Neural cell (in vitro differentiated cells): ENCODE results near the gene AGPAT3. TPM values are rescaled to one million over a fixed set of nuclear protein-coding genes. Genes with fewer than 3 reads are reported as not detected.
A peak's percentile ranks its signal among the peaks of the same experiment; 100 is the strongest.

Experiments
- H2AFZ ChIP-seq: fragments of 200-600, 300-800 bp; sonication (generic), shearing (Covaris generic); 2 replicates; pipeline ENCODE4 v1.6.0; 2014; ENCODE audit warnings: low read depth, mild to moderate bottlenecking, antibody characterized with exemption, low read length, moderate library complexity
- H3F3A ChIP-seq: fragments of 200-600 bp; shearing (Covaris generic); 2 replicates; pipeline ENCODE4 v1.6.1; 2016; ENCODE audit warnings: mild to moderate bottlenecking, moderate library complexity, mixed read lengths, antibody characterized with exemption, low read length; ENCODE audit not compliant: insufficient read depth, poor library complexity, severe bottlenecking
- H3K27ac ChIP-seq: fragments of 200-600, 300-800 bp; sonication (generic), shearing (Covaris generic); 2 replicates; pipeline ENCODE4 v1.5.1; 2014; ENCODE audit warnings: mild to moderate bottlenecking, low read length, moderate library complexity
- H3K27me3 ChIP-seq: fragments of 300-800, 200-600 bp; sonication (generic), shearing (Covaris generic); 2 replicates; pipeline ENCODE4 v1.6.0; 2014; ENCODE audit warnings: mild to moderate bottlenecking, low read depth, low read length, moderate library complexity; ENCODE audit not compliant: insufficient read depth
- H3K36me3 ChIP-seq: fragments of 300-800, 200-600 bp; sonication (generic), shearing (Covaris generic); 2 replicates; pipeline ENCODE4 v1.5.1; 2014; ENCODE audit warnings: mild to moderate bottlenecking, antibody characterized with exemption, low read length, moderate library complexity; ENCODE audit not compliant: insufficient read depth
- H3K4me2 ChIP-seq: fragments of 300-800, 200-600 bp; sonication (generic), shearing (Covaris generic); 2 replicates; pipeline ENCODE4 v1.6.0; 2014; ENCODE audit warnings: mild to moderate bottlenecking, low read length
- H3K4me3 ChIP-seq: fragments of 300-800, 200-600 bp; sonication (generic), shearing (Covaris generic); 2 replicates; pipeline ENCODE4 v1.5.1; 2014; ENCODE audit warnings: mild to moderate bottlenecking, low read length, moderate library complexity
- H3K79me2 ChIP-seq: fragments of 200-600 bp; shearing (Covaris generic); replicated peaks from 2 replicates; pipeline ENCODE4 v1.6.0; 2014; ENCODE audit warnings: mild to moderate bottlenecking, low read length, moderate library complexity; ENCODE audit not compliant: insufficient read depth
- H3K9ac ChIP-seq: fragments of 300-800, 200-600 bp; sonication (generic), shearing (Covaris generic); 2 replicates; pipeline ENCODE4 v1.6.1; 2016; ENCODE audit warnings: mild to moderate bottlenecking, low read length, mixed read lengths
- H3K9me2 ChIP-seq: fragments of 200-600 bp; shearing (Covaris generic); 2 replicates; pipeline ENCODE4 v1.6.1; 2016; ENCODE audit warnings: mild to moderate bottlenecking, low read length, mixed read lengths; ENCODE audit not compliant: insufficient read depth
- H3K9me3 ChIP-seq: fragments of 200-600, 300-800 bp; sonication (generic), shearing (Covaris generic); 2 replicates; pipeline ENCODE4 v1.6.1; 2016; ENCODE audit warnings: mild to moderate bottlenecking, mixed run types, low read length, moderate library complexity, mixed read lengths
- H4K20me1 ChIP-seq: fragments of 200-600 bp; shearing (Covaris generic); 2 replicates; pipeline ENCODE4 v1.6.1; 2016; ENCODE audit warnings: mild to moderate bottlenecking, mixed run types; ENCODE audit not compliant: insufficient read depth
- EP300 ChIP-seq: fragments of 450-650 bp; conservative IDR thresholded peaks from 2 replicates; pipeline ENCODE4 v1.6.1; 2014; ENCODE audit warnings: antibody characterized with exemption, mild to moderate bottlenecking, moderate library complexity; ENCODE audit not compliant: poor library complexity, severe bottlenecking
- EZH2 ChIP-seq: fragments of 200-600, 300-800 bp; shearing (Covaris generic), sonication (generic); IDR thresholded peaks from 2 replicates; pipeline ENCODE4 v1.6.1; 2014; ENCODE audit warnings: antibody characterized with exemption, low read length, borderline replicate concordance, mild to moderate bottlenecking; ENCODE audit not compliant: insufficient read depth, poor library complexity, severe bottlenecking
- MXI1 ChIP-seq: fragments of 450-650 bp; conservative IDR thresholded peaks from 2 replicates; pipeline ENCODE4 v1.6.1; 2014; ENCODE audit warnings: antibody characterized with exemption, mild to moderate bottlenecking; ENCODE audit not compliant: poor library complexity, severe bottlenecking
- POLR2AphosphoS5 ChIP-seq: IDR thresholded peaks from 2 replicates; pipeline ENCODE4 v1.6.1; 2012
- RAD21 ChIP-seq: fragments of 450-650 bp; conservative IDR thresholded peaks from 2 replicates; pipeline ENCODE4 v1.6.1; 2014; ENCODE audit warnings: antibody characterized with exemption, mild to moderate bottlenecking, moderate library complexity
- SMC3 ChIP-seq: fragments of 450-650 bp; conservative IDR thresholded peaks from 2 replicates; pipeline ENCODE4 v1.6.1; 2014; ENCODE audit warnings: antibody characterized with exemption, mild to moderate bottlenecking, moderate library complexity; ENCODE audit not compliant: poor library complexity
- TAF1 ChIP-seq: IDR thresholded peaks from 2 replicates; pipeline ENCODE4 v1.6.1; 2012; ENCODE audit warnings: low read depth
- polyA minus RNA-seq: library from RNA; depleted of rRNA, polyadenylated mRNA; stranded (reverse); fragments of >200 nt; gene quantifications from 2 replicates; pipeline ENCODE4 v1.2.3, GENCODE V29; 2014
- polyA plus RNA-seq: library from polyadenylated mRNA; depleted of rRNA; stranded (reverse); fragments of >200 nt; gene quantifications from 2 replicates; pipeline ENCODE4 v1.2.3, GENCODE V29; 2014
- TF ChIP-seq, protein P1 (sequence below): fragments of 450-650 bp; IDR thresholded peaks from 2 replicates; pipeline ENCODE4 v1.5.1; 2014; ENCODE audit warnings: antibody characterized with exemption, mild to moderate bottlenecking, moderate library complexity; ENCODE audit not compliant: poor library complexity, severe bottlenecking
- TF ChIP-seq, protein P2 (sequence below): IDR thresholded peaks from 2 replicates; pipeline ENCODE4 v1.6.1; 2012; ENCODE audit warnings: borderline replicate concordance

The AGPAT3 gene, protein sequence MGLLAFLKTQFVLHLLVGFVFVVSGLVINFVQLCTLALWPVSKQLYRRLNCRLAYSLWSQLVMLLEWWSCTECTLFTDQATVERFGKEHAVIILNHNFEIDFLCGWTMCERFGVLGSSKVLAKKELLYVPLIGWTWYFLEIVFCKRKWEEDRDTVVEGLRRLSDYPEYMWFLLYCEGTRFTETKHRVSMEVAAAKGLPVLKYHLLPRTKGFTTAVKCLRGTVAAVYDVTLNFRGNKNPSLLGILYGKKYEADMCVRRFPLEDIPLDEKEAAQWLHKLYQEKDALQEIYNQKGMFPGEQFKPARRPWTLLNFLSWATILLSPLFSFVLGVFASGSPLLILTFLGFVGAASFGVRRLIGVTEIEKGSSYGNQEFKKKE
- polyA plus RNA-seq = 8.4 and 9.3 TPM in 2 replicates
- 18.3 and 20.2 TPM in 2 replicates for polyA minus RNA-seq

DNA sequence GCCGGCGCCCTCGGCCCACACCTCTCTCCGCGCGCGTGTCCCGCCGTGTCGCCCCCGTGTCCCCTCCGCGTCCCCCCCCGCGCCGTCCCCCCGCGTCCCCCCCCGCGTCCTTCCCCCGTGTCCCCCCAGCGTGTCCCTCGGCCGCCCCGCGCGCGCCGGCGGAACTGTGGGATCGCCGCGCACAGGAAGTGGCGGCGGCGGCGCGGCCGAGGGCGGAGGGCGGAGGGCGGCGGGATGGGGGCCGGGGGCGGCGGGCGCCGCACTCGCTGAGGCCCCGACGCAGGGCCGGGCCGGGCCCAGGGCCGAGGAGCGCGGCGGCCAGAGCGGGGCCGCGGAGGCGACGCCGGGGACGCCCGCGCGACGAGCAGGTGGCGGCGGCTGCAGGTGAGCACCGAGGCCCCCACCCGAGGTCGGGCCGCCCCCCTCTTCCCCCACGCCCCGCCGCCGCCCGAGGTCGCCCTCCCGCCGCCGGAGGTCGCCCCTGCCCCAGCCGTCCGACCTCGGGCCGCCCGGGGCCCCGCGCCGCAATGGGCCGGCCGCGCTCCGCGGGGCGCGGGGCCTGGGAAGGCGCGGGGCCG, at the start of gene AGPAT3:
TSS of gene AGPAT3 (plus strand) at position 262 of the 578 bp plus-strand sequence. CDS start 94,459 bp downstream, outside the sequence.
- H3K4me2 ChIP-seq = peak within 1 kb of the TSS; percentile 48
- H4K20me1 ChIP-seq = no peaks in the 10 kb centered on the region
- H3K79me2 ChIP-seq = no peaks in the 10 kb centered on the region
- H3K9me3 ChIP-seq = no peaks in the 10 kb centered on the region
- no peaks in the 10 kb centered on the region for H3K9me2 ChIP-seq
- H3K9ac ChIP-seq = peak within 1 kb of the TSS; percentile 63
- peaks cover 20% of the 10 kb centered on the region for H3K27me3 ChIP-seq
- H3K4me3 ChIP-seq = peak within 1 kb of the TSS; percentile 79
- no peak within 1 kb of the TSS for H3K27ac ChIP-seq
- H2AFZ ChIP-seq = peak within 1 kb of the TSS; percentile 33
- H3F3A ChIP-seq = no peaks in the 10 kb centered on the region
- no peak for TF ChIP-seq TAF1
- no peak for TF ChIP-seq EP300
- TF ChIP-seq, protein P1, sequence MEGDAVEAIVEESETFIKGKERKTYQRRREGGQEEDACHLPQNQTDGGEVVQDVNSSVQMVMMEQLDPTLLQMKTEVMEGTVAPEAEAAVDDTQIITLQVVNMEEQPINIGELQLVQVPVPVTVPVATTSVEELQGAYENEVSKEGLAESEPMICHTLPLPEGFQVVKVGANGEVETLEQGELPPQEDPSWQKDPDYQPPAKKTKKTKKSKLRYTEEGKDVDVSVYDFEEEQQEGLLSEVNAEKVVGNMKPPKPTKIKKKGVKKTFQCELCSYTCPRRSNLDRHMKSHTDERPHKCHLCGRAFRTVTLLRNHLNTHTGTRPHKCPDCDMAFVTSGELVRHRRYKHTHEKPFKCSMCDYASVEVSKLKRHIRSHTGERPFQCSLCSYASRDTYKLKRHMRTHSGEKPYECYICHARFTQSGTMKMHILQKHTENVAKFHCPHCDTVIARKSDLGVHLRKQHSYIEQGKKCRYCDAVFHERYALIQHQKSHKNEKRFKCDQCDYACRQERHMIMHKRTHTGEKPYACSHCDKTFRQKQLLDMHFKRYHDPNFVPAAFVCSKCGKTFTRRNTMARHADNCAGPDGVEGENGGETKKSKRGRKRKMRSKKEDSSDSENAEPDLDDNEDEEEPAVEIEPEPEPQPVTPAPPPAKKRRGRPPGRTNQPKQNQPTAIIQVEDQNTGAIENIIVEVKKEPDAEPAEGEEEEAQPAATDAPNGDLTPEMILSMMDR = no peak
- TF ChIP-seq RAD21 = no peak
- TF ChIP-seq EZH2 = no peak
- TF ChIP-seq POLR2AphosphoS5 = no peak
- TF ChIP-seq MXI1 = no peak
- TF ChIP-seq, protein P2, sequence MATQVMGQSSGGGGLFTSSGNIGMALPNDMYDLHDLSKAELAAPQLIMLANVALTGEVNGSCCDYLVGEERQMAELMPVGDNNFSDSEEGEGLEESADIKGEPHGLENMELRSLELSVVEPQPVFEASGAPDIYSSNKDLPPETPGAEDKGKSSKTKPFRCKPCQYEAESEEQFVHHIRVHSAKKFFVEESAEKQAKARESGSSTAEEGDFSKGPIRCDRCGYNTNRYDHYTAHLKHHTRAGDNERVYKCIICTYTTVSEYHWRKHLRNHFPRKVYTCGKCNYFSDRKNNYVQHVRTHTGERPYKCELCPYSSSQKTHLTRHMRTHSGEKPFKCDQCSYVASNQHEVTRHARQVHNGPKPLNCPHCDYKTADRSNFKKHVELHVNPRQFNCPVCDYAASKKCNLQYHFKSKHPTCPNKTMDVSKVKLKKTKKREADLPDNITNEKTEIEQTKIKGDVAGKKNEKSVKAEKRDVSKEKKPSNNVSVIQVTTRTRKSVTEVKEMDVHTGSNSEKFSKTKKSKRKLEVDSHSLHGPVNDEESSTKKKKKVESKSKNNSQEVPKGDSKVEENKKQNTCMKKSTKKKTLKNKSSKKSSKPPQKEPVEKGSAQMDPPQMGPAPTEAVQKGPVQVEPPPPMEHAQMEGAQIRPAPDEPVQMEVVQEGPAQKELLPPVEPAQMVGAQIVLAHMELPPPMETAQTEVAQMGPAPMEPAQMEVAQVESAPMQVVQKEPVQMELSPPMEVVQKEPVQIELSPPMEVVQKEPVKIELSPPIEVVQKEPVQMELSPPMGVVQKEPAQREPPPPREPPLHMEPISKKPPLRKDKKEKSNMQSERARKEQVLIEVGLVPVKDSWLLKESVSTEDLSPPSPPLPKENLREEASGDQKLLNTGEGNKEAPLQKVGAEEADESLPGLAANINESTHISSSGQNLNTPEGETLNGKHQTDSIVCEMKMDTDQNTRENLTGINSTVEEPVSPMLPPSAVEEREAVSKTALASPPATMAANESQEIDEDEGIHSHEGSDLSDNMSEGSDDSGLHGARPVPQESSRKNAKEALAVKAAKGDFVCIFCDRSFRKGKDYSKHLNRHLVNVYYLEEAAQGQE = no peak
- TF ChIP-seq SMC3 = no peak
- no peaks in the 10 kb centered on the region for H3K36me3 ChIP-seq

DNA sequence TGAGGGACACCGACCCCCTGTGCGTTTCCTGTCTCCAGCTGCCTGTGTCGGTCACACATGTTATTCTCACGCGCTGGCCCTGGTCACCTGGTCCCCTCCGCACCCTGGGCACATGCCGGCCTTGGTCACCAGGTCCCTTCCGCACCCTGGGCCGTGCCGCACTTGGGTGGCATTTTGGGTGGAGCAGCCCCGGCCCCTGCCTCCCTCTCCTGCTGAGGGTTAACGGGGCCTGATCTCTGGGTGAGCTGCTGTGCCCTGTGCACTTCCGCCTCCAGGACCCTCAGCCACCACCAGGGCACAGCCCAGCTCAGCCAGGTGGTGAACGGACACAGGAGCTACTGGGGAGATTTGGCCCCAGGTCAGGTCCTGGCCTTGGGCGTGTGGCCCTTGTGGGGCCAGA, 49.0 kb upstream of the AGPAT3 start:
- Histone ChIP-seq H3K9me2 (no peaks in the 10 kb centered on the region), H3K4me3 (no peak overlapping the region), H4K20me1 (no peaks in the 10 kb centered on the region), H2AFZ (no peak overlapping the region), H3K9ac (no peak overlapping the region), H3K4me2 (no peak overlapping the region), H3K27me3 (no peaks in the 10 kb centered on the region), H3K9me3 (no peaks in the 10 kb centered on the region), H3K27ac (no peak overlapping the region), H3K79me2 (no peaks in the 10 kb centered on the region), H3F3A (no peaks in the 10 kb centered on the region), H3K36me3 (no peaks in the 10 kb centered on the region)
- no peak for TF ChIP-seq POLR2AphosphoS5
- TF ChIP-seq, protein P1 = no peak
- TF ChIP-seq SMC3 = no peak
- TF ChIP-seq, protein P2 = no peak
- TF ChIP-seq EP300 = no peak
- no peak for TF ChIP-seq TAF1
